Endothelial cell of umbilical vein (primary cell): Measurements from ENCODE around the gene OSBPL10. TPM values are rescaled to one million over a fixed set of nuclear protein-coding genes. Genes with fewer than 3 reads are reported as not detected.

Source experiments
- BruUV-seq: library from RNA; stranded (reverse); fragments of 400-500 nt; replicated peaks from 2 replicates; lab custom pipeline; 2021; lab: Mats Ljungman, UMichigan
- CTCF ChIA-PET: fragments of 300-600, 350-600 bp; sonication (Branson Sonifier 250); formaldehyde crosslinking; loops from one replicate; lab custom pipeline; 2021; ENCODE audit warnings: antibody characterized with exemption, inconsistent platforms; lab: Charles Lee
- POLR2A ChIA-PET: fragments of 300-600, 350-600 bp; sonication (Branson Sonifier 250); formaldehyde crosslinking; loops from one replicate; lab custom pipeline; 2021; ENCODE audit warnings: antibody characterized with exemption, inconsistent platforms; lab: Charles Lee
- DNase-seq: peaks from one replicate; pipeline ENCODE4 v3.0.0-alpha.2; 2011; ENCODE audit warnings: low read depth, low spot score
- FAIRE-seq: peaks from 2 replicates; lab custom pipeline; 2011; peaks lifted over from hg19 to GRCh38; lab: Jason Lieb, UNC
- H2AFZ ChIP-seq: 2 replicates; pipeline ENCODE4 v1.6.0; 2012; ENCODE audit warnings: low read depth, low read length, control low read depth, inconsistent platforms
- H3K27ac ChIP-seq: 2 replicates; pipeline ENCODE4 v1.5.1; 2011; ENCODE audit warnings: low read depth, mild to moderate bottlenecking, control low read depth, low read length, moderate library complexity; ENCODE audit not compliant: insufficient read depth
- H3K27me3 ChIP-seq, 2 experiments: 2 replicates each; pipeline versions ENCODE4 v1.6.0 to v1.6.1; 2011; ENCODE audit warnings: low read length in 2 of 2, mixed read lengths in 1 of 2; ENCODE audit not compliant: control insufficient read depth in 2 of 2, insufficient read depth in 2 of 2
- H3K36me3 ChIP-seq, 2 experiments: 2 replicates in 1 of 2; 3 replicates in 1 of 2; pipeline ENCODE4 v1.5.1; 2011; ENCODE audit warnings: low read length in 2 of 2, mild to moderate bottlenecking in 1 of 2, moderate library complexity in 1 of 2; ENCODE audit not compliant: control insufficient read depth in 2 of 2, insufficient read depth in 2 of 2; ENCODE audit errors: extremely low read depth in 1 of 2
- H3K4me1 ChIP-seq: 3 replicates; pipeline ENCODE4 v1.5.1; 2011; ENCODE audit warnings: mild to moderate bottlenecking, low read length; ENCODE audit not compliant: control insufficient read depth, insufficient read depth; ENCODE audit errors: extremely low read depth
- H3K4me2 ChIP-seq: 2 replicates; pipeline ENCODE4 v1.6.1; 2011; ENCODE audit warnings: low read length, control low read depth, mixed read lengths; ENCODE audit not compliant: insufficient read depth
- H3K4me3 ChIP-seq, 3 experiments: fragments of 200-600 bp in 1 of 3; sonication (generic), shearing (Covaris generic) in 1 of 3; replicated peaks in 1 of 3; 2 replicates each; pipeline ENCODE4 v1.5.1; 2011 to 2016; ENCODE audit warnings: control low read depth in 3 of 3, low read length in 3 of 3, mild to moderate bottlenecking in 2 of 3, inconsistent platforms in 1 of 3, low read depth in 1 of 3, moderate library complexity in 1 of 3; ENCODE audit not compliant: insufficient read depth in 1 of 3
- H3K79me2 ChIP-seq: 2 replicates; pipeline ENCODE4 v1.6.0; 2012; ENCODE audit warnings: low read length, inconsistent platforms; ENCODE audit not compliant: control insufficient read depth, insufficient read depth
- H3K9ac ChIP-seq: replicated peaks from 2 replicates; pipeline ENCODE3; 2011; ENCODE audit warnings: low read length, control low read depth; ENCODE audit not compliant: insufficient read depth; ENCODE audit errors: extremely low read depth
- H3K9me1 ChIP-seq: replicated peaks from 3 replicates; pipeline ENCODE4 v1.6.0; 2011; ENCODE audit warnings: mild to moderate bottlenecking, low read length; ENCODE audit not compliant: control insufficient read depth, insufficient read depth; ENCODE audit errors: extremely low read depth
- H3K9me3 ChIP-seq: replicated peaks from 2 replicates; pipeline ENCODE4 v1.5.1; 2012; ENCODE audit warnings: low read length, inconsistent platforms; ENCODE audit not compliant: control insufficient read depth, insufficient read depth
- H4K20me1 ChIP-seq: replicated peaks from 2 replicates; pipeline ENCODE3; 2011; ENCODE audit warnings: mild to moderate bottlenecking, low read length; ENCODE audit not compliant: control insufficient read depth, insufficient read depth; ENCODE audit errors: extremely low read depth
- JUN ChIP-seq: IDR thresholded peaks from 2 replicates; pipeline ENCODE4 v1.6.1; 2011; ENCODE audit warnings: borderline replicate concordance, low read depth; ENCODE audit not compliant: insufficient read length, insufficient read depth
- MYC ChIP-seq: IDR thresholded peaks from one replicate; pipeline ENCODE4 v1.6.1; 2011; ENCODE audit warnings: mild to moderate bottlenecking, low read depth, low read length
- POLR2A ChIP-seq: IDR thresholded peaks from 2 replicates; pipeline ENCODE4 v1.6.1; 2012; ENCODE audit warnings: low read depth, mild to moderate bottlenecking, control low read depth, low read length
- dilution Hi-C: fragments of 300-500 bp; cut with MboI; formaldehyde crosslinking; loops from one replicate; pipeline ENCODE4 v1.15.0; 2019; ENCODE audit warnings: low sequenced_read_pairs; ENCODE audit not compliant: extremely low pct_ligation_motif_present
- intact Hi-C: fragments of 100-400 bp; cut with micrococcal nuclease; formaldehyde crosslinking; loops from one replicate; pipeline ENCODE4 v1.10.0; 2022
- polyA plus RNA-seq, 4 experiments: library from polyadenylated mRNA; depleted of rRNA in 3 of 4; stranded (reverse) in 3 of 4; unstranded in 1 of 4; fragments of >200 nt; gene quantifications; 2 replicates each; pipeline versions ENCODE4 v1.2.1 to v1.2.3, GENCODE V29; 2011 to 2012; ENCODE audit warnings: missing spikeins in 1 of 4
- total RNA-seq: library from RNA; stranded (reverse); gene quantifications from 2 replicates; pipeline ENCODE4 v1.2.3, GENCODE V29; 2021

Gene OSBPL10
- total and polyA plus RNA-seq, 2 donors (not counting 3 experiments of a cell fraction or from before 2014, with no cell fraction given) = 10.8 to 47.6 TPM

GRCh38 chr3:31614162-31614921 is 366.7 kb downstream of the OSBPL10 start:
- H3K9me1 ChIP-seq = no peaks in the 10 kb centered on the region
- DNase-seq (peak; percentile 13), FAIRE-seq (no peak)
- no peaks in the 10 kb centered on the region for H4K20me1 ChIP-seq
- no peak overlapping the region for H3K9ac ChIP-seq
- POLR2A ChIA-PET = no interaction called here
- H3K27me3 ChIP-seq = no peaks in the 10 kb centered on the region
- no peak overlapping the region for H3K4me3 ChIP-seq
- H3K4me1 ChIP-seq = no peaks in the 10 kb centered on the region
- CTCF ChIA-PET = interaction anchor here (1.0 to 2.4 kb wide), 4 partner anchors 16 to 540 kb away, joined by 3 to 19 read pairs (median 4); no protein-coding TSS in a partner anchor
- intact Hi-C loops (loop anchor here (5.0 kb wide), 1 partner anchor 403 kb away; no protein-coding TSS in a partner anchor), dilution Hi-C loops (no loop called here)
- H3K4me2 ChIP-seq = no peak overlapping the region
- peaks cover 13% of the 10 kb centered on the region for H3K79me2 ChIP-seq
- TF ChIP-seq JUN (no peak), MYC (no peak)
- H2AFZ ChIP-seq = no peak overlapping the region
- BruUV-seq = no TSS peak
- H3K36me3 ChIP-seq = no peaks in the 10 kb centered on the region
- H3K9me3 ChIP-seq = no peaks in the 10 kb centered on the region
- no peak overlapping the region for H3K27ac ChIP-seq

GRCh38 chr3:31613654-31614053 is 367.4 kb downstream of the OSBPL10 start:
- POLR2A ChIA-PET = no interaction called here
- H3K79me2 ChIP-seq = peaks cover 13% of the 10 kb centered on the region
- no peak overlapping the region for H3K4me3 ChIP-seq
- no peak overlapping the region for H3K27ac ChIP-seq
- no peaks in the 10 kb centered on the region for H4K20me1 ChIP-seq
- dilution Hi-C loops = no loop called here
- H3K4me1 ChIP-seq = no peaks in the 10 kb centered on the region
- TF ChIP-seq POLR2A = no peak
- H3K9ac ChIP-seq = no peak overlapping the region
- H3K9me1 ChIP-seq = no peaks in the 10 kb centered on the region
- H3K9me3 ChIP-seq = no peaks in the 10 kb centered on the region
- H2AFZ ChIP-seq = no peak overlapping the region
- FAIRE-seq = no peak
- no peak overlapping the region for H3K4me2 ChIP-seq
- CTCF ChIA-PET = interaction anchor here (0.7 to 2.4 kb wide), 4 partner anchors 11 to 530 kb away, joined by 3 to 19 read pairs (median 5); partner anchors contain the start of gene STT3B
- intact Hi-C loops = loop anchor here (5.0 kb wide), 1 partner anchor 404 kb away; no protein-coding TSS in a partner anchor
- no peak for DNase-seq
- no peaks in the 10 kb centered on the region for H3K36me3 ChIP-seq
- BruUV-seq = no TSS peak
- H3K27me3 ChIP-seq = no peaks in the 10 kb centered on the region
